Epithelial cell of esophagus (primary cell): ENCODE data around the gene NEURL1.

Experiments used
- DNase-seq: peaks from one replicate; pipeline ENCODE4 v3.0.0; 2010; ENCODE audit warnings: low read depth
- H3K4me3 ChIP-seq: 2 replicates; pipeline ENCODE4 v1.5.1; 2011; ENCODE audit warnings: mild to moderate bottlenecking, low read length, control low read depth
- CTCF ChIP-seq: IDR thresholded peaks from 2 replicates; pipeline ENCODE4 v1.5.1; 2011; ENCODE audit warnings: low read depth, mild to moderate bottlenecking, low read length, control low read depth, inconsistent platforms; ENCODE audit not compliant: insufficient read depth; ENCODE audit errors: missing control alignments

NEURL1 gene

GRCh38 chr10:103557455-103557854, 64.0 kb downstream of the NEURL1 start:
- H3K4me3 ChIP-seq: no peak overlapping the region
- DNase-seq: no peak
- TF ChIP-seq CTCF: no peak

GRCh38 chr10:103558911-103559310, 65.4 kb downstream of the NEURL1 start:
- TF ChIP-seq CTCF: no peak
- no peak for DNase-seq
- H3K4me3 ChIP-seq: no peak overlapping the region

- H3K4me3 ChIP-seq: no peak overlapping the region
- no peak for TF ChIP-seq CTCF
- DNase-seq: no peak
Observed at GRCh38 chr10:103559776-103560175, 66.3 kb downstream of the NEURL1 start.

GRCh38 chr10:103560886-103561285, 67.4 kb downstream of the NEURL1 start:
- no peak for TF ChIP-seq CTCF
- H3K4me3 ChIP-seq: no peak overlapping the region
- DNase-seq: no peak

GRCh38 chr10:103562383-103562782, 68.9 kb downstream of the NEURL1 start:
- no peak overlapping the region for H3K4me3 ChIP-seq
- DNase-seq: peak; percentile 49
- no peak for TF ChIP-seq CTCF

GRCh38 chr10:103563231-103564115, 70.0 kb downstream of the NEURL1 start:
- no peak for DNase-seq
- no peak overlapping the region for H3K4me3 ChIP-seq
- TF ChIP-seq CTCF: no peak

GRCh38 chr10:103564116-103564501, 70.6 kb downstream of the NEURL1 start:
- no peak overlapping the region for H3K4me3 ChIP-seq
- no peak for TF ChIP-seq CTCF
- DNase-seq: no peak
